Measurements from ENCODE around the gene RBM33.
"Not testable (repeated sequence)": the region's sequence is repeated elsewhere in the genome, so short reads cannot be mapped to it uniquely, and the experiment has no call there.

The RBM33 gene

DNA sequence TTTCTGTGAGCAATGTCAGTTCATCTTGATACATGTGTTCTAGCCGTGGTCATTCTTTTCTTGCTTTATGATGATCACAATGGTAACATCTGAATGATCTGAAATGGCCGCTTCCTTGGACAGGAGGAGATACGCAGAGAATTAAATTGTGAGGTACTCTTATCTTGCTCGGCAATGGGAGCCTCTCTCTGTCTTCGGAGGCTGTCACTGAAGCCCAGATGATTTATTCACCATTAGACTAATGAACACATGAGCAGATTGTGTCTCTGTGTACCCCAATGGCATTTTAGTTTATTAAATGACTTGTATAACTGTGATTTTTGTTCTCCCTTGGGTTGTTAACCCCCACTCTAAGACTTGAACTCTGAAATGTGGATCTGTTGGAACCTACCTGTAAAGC is 38.6 kb downstream of the RBM33 start:
- H3K4me1 Mint-ChIP-seq: peaks cover 29% of the 10 kb centered on the region
- peaks cover 4% of the 10 kb centered on the region for H3K9me3 Mint-ChIP-seq
- no peak for ATAC-seq (ENCODE audit: low read depth)
- H3K27ac Mint-ChIP-seq: no peak overlapping the region
- no peaks in the 10 kb centered on the region for H3K27me3 Mint-ChIP-seq
- DNase-seq (ENCODE audit: low spot score in 2 of 2): no peak
- no peak overlapping the region for H3K4me3 Mint-ChIP-seq
- peaks cover 48% of the 10 kb centered on the region for H3K36me3 Mint-ChIP-seq

DNA sequence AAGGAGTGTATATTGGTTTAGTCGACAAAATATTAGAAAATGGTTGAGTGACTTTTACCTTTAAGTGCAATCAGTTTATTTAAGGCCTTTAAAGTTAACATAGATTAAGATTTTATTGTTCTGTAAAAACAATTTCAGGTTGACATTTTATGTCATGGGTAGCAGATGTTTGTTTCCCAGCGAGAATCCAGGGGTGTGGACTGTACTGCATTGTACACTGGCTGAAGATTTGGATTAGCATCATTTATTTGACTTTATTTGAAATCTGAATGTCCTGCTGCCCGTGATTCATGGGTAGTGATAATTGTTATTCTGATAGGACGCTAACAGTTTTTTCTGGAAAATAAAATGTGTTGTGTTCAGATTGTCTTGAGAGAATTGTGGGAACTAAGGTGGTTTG is 39.3 kb downstream of the RBM33 start:
- H3K4me3 Mint-ChIP-seq: no peak overlapping the region

DNA sequence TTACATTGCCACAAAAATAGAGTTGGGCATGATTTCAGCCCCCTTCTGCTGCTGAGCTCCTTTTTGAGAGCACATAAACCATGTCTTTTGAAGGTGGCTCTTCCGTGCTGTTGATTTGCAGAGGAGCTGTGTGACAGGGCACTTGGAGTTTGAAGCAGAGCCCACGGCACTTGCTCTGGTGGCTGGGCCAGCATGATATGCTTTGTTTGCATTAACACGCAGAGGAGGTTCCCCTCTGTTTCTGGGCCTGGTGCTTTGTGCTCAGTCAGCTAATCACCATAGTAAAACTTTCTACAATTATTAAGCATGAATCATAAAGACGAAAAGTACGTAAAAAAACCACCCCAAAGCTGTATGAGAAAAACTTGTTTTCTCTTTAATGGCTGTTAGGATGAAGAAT is 40.1 kb downstream of the RBM33 start:
- Mint-ChIP-seq H3K9me3 (peaks cover 4% of the 10 kb centered on the region), H3K4me3 (no peak overlapping the region), H3K27me3 (no peaks in the 10 kb centered on the region), H3K27ac (peak overlapping the region; percentile 78), H3K36me3 (peaks cover 55% of the 10 kb centered on the region), H3K4me1 (peaks cover 36% of the 10 kb centered on the region)
- ATAC-seq (ENCODE audit: low read depth) (no peak), DNase-seq (ENCODE audit: low spot score in 2 of 2) (no peak)

More for the DNA sequence above, 39.3 kb downstream of the RBM33 start:
- DNase-seq (ENCODE audit: low spot score in 2 of 2) (no peak), ATAC-seq (ENCODE audit: low read depth) (no peak)
- Mint-ChIP-seq H3K27me3 (no peaks in the 10 kb centered on the region), H3K36me3 (peaks cover 51% of the 10 kb centered on the region), H3K4me1 (peaks cover 33% of the 10 kb centered on the region), H3K27ac (no peak overlapping the region), H3K9me3 (peaks cover 4% of the 10 kb centered on the region)

DNA sequence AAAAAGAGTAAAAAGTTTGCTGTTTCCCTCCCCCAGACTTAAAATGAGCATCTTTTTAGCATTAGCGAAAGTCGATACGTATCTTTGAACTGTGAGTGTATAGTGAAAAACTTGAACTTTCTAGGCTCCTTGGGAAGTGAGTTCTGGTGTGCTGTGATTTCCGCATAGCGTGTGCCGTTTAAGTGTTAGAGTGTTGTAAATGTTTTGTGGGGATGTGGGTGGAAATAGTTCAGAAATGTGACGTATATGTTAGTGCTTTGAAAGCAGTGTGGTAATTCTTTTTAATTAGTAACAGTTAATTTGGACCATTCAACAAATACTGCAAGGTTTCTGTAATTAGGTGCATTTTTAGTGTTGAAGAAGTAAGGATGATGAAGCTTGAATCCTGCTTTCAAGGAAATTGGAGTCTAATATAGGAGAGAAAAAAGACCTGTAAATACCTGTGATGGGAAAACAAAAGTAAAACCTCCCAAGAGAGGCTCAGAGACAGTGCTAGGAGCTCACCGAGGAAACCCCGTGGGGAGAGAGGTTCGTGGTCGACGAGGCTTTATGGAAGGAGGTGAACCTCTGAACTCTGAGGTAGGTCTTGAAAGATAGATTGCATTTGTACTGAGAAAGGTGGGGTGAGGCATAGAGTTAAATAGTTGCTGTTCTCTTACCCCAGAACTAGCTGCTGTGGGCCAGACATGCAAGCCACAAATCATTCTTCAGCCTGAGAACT is 40.8 kb downstream of the RBM33 start:
- no peak for DNase-seq (ENCODE audit: low spot score in 2 of 2)
- no peak for ATAC-seq (ENCODE audit: low read depth)
- H3K4me3 Mint-ChIP-seq: no peak overlapping the region
- H3K27ac Mint-ChIP-seq: peak overlapping the region; percentile 78
- peaks cover 4% of the 10 kb centered on the region for H3K9me3 Mint-ChIP-seq
- H3K4me1 Mint-ChIP-seq: peaks cover 43% of the 10 kb centered on the region
- H3K36me3 Mint-ChIP-seq: peaks cover 60% of the 10 kb centered on the region
- H3K27me3 Mint-ChIP-seq: no peaks in the 10 kb centered on the region

DNA sequence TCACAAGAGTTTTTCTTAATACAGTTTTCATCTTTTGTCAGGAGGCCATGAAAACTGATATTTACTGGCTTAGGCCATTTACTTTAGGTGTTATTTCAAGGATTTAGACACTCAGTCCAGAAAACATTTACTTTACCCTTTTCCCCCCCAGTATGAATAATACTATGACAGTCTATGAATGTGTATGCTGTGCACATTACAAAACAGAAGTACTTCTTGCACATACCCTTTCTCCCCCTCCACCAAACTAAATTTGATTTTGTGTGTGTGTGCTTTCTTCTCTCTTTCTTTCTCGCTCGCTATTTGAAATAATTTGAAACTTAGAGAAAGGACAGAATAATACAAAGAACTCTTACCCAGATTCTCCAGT is 41.3 kb downstream of the RBM33 start:
- peaks cover 4% of the 10 kb centered on the region for H3K9me3 Mint-ChIP-seq
- no peak for ATAC-seq (ENCODE audit: low read depth)
- peaks cover 60% of the 10 kb centered on the region for H3K36me3 Mint-ChIP-seq
- DNase-seq (ENCODE audit: low spot score in 2 of 2): no peak
- H3K27ac Mint-ChIP-seq: peak overlapping the region; percentile 78
- no peaks in the 10 kb centered on the region for H3K27me3 Mint-ChIP-seq
- H3K4me1 Mint-ChIP-seq: peaks cover 40% of the 10 kb centered on the region
- no peak overlapping the region for H3K4me3 Mint-ChIP-seq

DNA sequence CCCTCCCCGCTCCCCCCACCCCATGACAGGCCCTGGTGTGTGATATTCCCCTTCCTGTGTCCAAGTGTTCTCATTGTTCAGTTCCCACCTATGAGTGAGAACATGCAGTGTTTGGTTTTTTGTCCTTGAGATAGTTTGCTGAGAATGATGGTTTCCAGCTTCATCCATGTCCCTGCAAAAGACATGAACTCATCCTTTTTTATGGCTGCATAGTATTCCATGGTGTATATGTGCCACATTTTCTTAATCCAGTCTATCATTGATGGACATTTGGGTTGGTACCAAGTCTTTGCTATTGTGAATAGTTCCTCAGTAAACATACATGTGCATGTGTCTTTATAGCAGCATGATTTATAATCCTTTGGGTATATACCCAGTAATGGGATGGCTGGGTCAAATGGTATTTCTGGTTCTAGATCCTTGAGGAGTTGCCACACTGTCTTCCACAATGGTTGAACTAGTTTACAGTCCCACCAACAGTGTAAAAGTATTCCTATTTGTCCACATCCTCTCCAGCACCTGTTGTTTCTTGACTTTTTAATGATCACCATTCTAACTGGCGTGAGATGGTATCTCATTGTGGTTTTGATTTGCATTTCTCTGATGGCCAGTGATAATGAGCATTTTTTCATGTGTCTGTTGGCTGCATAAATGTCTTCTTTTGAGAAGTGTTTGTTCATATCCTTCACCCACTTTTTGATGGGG is 42.3 kb downstream of the RBM33 start:
- H3K9me3 Mint-ChIP-seq; H3K27me3 Mint-ChIP-seq; H3K27ac Mint-ChIP-seq; DNase-seq (ENCODE audit: low spot score in 2 of 2); ATAC-seq (ENCODE audit: low read depth); H3K4me3 Mint-ChIP-seq: not testable (repeated sequence)
- Mint-ChIP-seq H3K36me3 (peaks cover 56% of the 10 kb centered on the region), H3K4me1 (peaks cover 33% of the 10 kb centered on the region)

DNA sequence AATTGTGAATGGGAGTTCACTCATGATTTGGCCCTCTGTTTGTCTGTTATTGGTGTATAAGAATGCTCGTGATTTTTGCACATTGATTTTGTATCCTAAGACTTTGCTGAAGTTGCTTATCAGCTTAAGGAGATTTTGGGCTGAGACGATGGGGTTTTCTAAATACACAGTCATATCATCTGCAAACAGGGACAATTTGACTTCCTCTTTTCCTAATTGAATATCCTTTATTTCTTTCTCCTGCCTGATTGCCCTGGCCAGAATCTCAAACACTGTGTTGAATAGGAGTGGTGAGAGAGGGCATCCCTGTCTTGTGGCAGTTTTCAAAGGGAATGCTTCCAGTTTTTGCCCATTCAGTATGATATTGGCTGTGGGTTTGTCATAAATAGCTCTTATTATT is 43.8 kb downstream of the RBM33 start:
- Mint-ChIP-seq H3K36me3 (peaks cover 50% of the 10 kb centered on the region), H3K27ac (peak overlapping the region; percentile 47), H3K4me1 (peaks cover 36% of the 10 kb centered on the region)
- not testable (repeated sequence) for ATAC-seq (ENCODE audit: low read depth); H3K27me3 Mint-ChIP-seq; H3K4me3 Mint-ChIP-seq; H3K9me3 Mint-ChIP-seq; DNase-seq (ENCODE audit: low spot score in 2 of 2)

DNA sequence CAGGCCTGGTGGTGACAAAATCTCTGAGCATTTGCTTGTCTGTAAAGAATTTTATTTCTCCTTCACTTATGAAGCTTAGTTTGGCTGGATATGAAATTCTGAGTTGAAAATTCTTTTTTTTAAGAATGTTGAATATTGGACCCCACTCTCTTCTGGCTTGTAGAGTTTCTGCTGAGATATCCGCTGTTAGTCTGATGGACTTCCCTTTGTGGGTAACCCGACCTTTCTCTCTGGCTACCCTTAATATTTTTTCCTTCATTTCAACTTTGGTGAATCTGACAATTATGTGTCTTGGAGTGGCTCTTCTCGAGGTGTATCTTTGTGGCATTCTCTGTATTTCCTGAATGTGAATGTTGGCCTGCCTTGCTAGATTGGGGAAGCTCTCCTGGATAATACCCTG is 46.2 kb downstream of the RBM33 start:
- H3K4me3 Mint-ChIP-seq: not testable (repeated sequence)
- H3K36me3 Mint-ChIP-seq: peaks cover 36% of the 10 kb centered on the region
- peak overlapping the region; percentile 6 for H3K27ac Mint-ChIP-seq

DNA sequence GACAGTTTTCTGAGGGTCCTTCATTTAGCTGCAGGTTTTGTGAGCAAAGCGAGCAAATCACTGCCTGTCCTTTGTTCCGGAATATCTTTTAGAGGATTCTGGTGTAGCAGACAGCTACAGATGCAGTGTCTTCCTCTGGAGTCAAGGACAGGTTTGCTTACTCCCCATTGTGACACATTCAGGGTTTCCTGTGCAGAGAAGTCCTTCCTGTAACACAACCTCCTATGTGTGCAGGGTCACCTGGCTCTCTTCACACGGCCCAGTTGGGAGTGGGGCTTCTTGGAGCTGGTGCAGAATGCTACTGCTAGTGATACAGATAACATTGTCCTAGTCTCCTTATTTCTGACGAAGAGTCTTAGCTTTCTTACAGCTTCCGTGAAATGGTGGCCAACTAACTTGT is 47.9 kb downstream of the RBM33 start:
- Mint-ChIP-seq H3K4me1 (peaks cover 44% of the 10 kb centered on the region), H3K27me3 (no peaks in the 10 kb centered on the region), H3K9me3 (peaks cover 2% of the 10 kb centered on the region), H3K27ac (no peak overlapping the region), H3K4me3 (no peak overlapping the region), H3K36me3 (peaks cover 30% of the 10 kb centered on the region)
- no peak for ATAC-seq (ENCODE audit: low read depth)
- no peak for DNase-seq (ENCODE audit: low spot score in 2 of 2)

More for the DNA sequence above, 46.2 kb downstream of the RBM33 start:
- not testable (repeated sequence) for H3K27me3 Mint-ChIP-seq; DNase-seq (ENCODE audit: low spot score in 2 of 2); H3K9me3 Mint-ChIP-seq; ATAC-seq (ENCODE audit: low read depth)
- H3K4me1 Mint-ChIP-seq: peaks cover 38% of the 10 kb centered on the region

DNA sequence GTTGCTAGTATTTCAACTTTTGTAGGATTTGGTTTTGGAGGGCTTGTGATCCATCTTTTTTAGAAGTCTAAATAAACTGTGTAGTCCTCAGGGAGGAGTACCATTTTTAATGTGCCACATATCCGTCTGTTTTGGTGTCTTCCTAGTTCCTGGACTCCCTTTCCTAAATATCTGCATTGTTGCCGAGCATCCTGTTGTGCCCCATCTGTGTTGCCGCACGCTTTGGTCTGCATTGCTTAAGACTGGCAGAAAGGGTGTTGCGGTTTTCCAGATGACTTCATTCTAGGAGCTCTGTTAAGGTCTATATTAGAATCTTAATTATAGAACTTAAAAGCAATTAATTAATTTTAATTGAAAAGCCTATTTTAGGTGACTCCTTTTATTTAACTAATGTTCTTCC is 49.4 kb downstream of the RBM33 start:
- DNase-seq (ENCODE audit: low spot score in 2 of 2) (no peak), ATAC-seq (ENCODE audit: low read depth) (no peak)
- Mint-ChIP-seq H3K4me3 (no peak overlapping the region), H3K9me3 (no peaks in the 10 kb centered on the region), H3K4me1 (peaks cover 40% of the 10 kb centered on the region), H3K27ac (peak overlapping the region; percentile 31), H3K27me3 (no peaks in the 10 kb centered on the region), H3K36me3 (peaks cover 23% of the 10 kb centered on the region)

DNA sequence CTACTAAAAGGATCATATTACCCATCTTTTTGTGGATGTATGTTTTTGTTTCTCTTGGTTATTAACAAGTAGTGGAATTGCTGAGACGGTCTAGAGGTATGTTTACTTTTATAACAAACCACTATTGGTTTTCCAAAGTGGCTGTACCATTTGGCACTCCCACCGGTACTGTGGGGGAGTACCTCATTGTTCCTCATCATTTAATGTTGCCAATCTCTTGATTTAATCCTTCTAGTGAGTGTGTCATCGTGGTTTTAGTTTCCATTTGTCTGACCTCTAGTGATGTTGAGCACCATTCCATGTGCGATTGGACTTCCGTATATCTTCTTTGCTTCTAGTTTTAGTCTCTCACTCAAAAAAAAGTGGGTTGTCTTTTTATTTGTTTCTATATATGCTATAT is 50.4 kb downstream of the RBM33 start:
- DNase-seq (ENCODE audit: low spot score in 2 of 2) (no peak), ATAC-seq (ENCODE audit: low read depth) (no peak)
- Mint-ChIP-seq H3K9me3 (no peaks in the 10 kb centered on the region), H3K27me3 (no peaks in the 10 kb centered on the region), H3K4me3 (no peak overlapping the region), H3K36me3 (peaks cover 18% of the 10 kb centered on the region), H3K4me1 (peaks cover 39% of the 10 kb centered on the region), H3K27ac (no peak overlapping the region)

DNA sequence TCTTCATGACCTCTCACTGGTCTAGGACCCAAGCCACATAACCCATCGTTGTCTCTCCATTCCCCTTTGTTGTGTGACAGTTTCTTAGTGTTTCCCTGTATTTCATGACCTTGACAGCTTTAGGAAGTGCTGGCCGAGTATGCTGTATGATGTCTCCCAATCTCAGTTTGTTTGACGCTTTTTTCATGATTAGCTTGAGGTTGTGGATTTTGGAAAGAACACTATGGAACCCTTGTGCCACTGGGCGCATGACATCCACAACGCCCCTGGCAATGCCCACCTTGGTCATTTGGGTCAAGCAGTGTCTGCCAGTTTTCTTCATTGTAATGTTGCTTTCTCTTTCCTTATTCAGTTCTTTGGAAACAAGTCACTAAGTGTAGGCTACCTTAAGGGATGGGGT is 52.3 kb downstream of the RBM33 start:
- ATAC-seq (ENCODE audit: low read depth) (no peak), DNase-seq (ENCODE audit: low spot score in 2 of 2) (no peak)
- Mint-ChIP-seq H3K4me1 (peaks cover 33% of the 10 kb centered on the region), H3K9me3 (no peaks in the 10 kb centered on the region), H3K4me3 (no peak overlapping the region), H3K36me3 (peaks cover 17% of the 10 kb centered on the region), H3K27ac (peak overlapping the region; percentile 45), H3K27me3 (no peaks in the 10 kb centered on the region)

DNA sequence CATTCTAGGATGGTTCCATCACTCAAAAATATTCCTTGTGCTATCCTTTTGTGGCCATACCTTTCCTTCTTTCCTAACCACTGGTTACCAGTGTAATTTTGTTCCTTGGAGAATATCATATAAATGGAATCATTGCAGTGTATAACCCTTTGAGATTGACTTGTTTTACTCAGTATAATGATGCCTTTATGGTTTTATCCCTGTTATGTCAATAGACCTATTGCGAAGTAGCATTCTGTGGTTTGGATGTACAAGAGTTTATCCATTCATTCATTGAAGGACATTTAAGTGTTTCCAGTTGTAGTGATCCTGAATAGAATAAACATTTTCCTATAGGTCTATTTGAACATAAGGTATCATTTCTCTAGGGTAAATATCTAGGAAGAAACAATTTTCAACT is 54.2 kb downstream of the RBM33 start:
- Mint-ChIP-seq H3K4me1 (peaks cover 28% of the 10 kb centered on the region), H3K36me3 (peaks cover 26% of the 10 kb centered on the region), H3K27me3 (no peaks in the 10 kb centered on the region), H3K4me3 (no peak overlapping the region), H3K9me3 (no peaks in the 10 kb centered on the region), H3K27ac (no peak overlapping the region)
- no peak for ATAC-seq (ENCODE audit: low read depth)
- no peak for DNase-seq (ENCODE audit: low spot score in 2 of 2)

DNA sequence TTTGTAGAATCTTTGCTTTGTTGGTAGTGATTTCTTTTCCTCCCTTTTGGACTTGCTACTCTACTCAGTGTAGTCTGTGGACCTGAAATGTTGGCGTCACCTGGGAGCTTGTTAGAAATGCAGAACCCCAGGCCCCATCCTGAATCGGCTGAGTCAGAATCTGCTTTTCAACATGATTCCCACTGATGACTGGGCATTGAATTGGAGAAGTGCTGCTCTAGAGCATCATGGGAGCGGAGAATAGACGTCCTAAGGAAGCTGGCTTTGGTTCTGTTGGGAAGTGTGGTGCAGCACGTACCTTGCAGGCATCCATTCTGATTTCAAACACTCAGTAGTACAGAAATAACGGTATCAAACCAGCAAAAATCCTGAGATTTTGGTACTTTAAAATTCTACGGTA is 54.7 kb downstream of the RBM33 start:
- Mint-ChIP-seq H3K4me1 (peaks cover 26% of the 10 kb centered on the region), H3K27me3 (no peaks in the 10 kb centered on the region), H3K36me3 (peaks cover 30% of the 10 kb centered on the region), H3K4me3 (no peak overlapping the region), H3K27ac (peak overlapping the region; percentile 23), H3K9me3 (no peaks in the 10 kb centered on the region)
- DNase-seq (ENCODE audit: low spot score in 2 of 2) (no peak), ATAC-seq (ENCODE audit: low read depth) (no peak)

DNA sequence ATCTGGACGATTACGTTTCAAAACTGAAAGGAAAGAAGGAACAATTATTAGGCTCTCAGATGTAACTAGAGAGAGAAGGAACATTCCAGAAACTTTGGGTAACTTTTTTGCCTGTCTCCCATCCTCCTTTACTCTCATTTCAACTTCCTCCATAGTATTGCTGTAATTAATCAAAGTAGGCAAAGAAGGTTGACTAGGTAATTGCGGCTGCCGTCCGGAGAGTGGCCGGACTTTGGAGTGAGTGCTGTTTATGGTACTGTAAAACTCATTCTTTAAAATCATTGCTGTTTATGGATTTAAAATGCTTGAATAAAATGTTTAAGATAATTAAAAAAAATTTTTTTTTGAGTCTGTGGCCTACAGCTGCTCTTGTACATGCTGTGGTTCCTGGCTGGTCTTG is 56.4 kb downstream of the RBM33 start:
- Mint-ChIP-seq H3K9me3 (no peaks in the 10 kb centered on the region), H3K27me3 (no peaks in the 10 kb centered on the region), H3K27ac (no peak overlapping the region), H3K4me1 (peaks cover 18% of the 10 kb centered on the region), H3K4me3 (no peak overlapping the region), H3K36me3 (peaks cover 35% of the 10 kb centered on the region)
- ATAC-seq (ENCODE audit: low read depth) (no peak), DNase-seq (ENCODE audit: low spot score in 2 of 2) (no peak)

All from memory B cell (primary cell).